ENCODE data around the gene IGF2BP3. TPM values are rescaled to one million over a fixed set of nuclear protein-coding genes. Genes with fewer than 3 reads are reported as not detected.

Gene IGF2BP3
- total and polyA plus RNA-seq, 12 donors, result 0.03 to 67.4 (median 0.68) TPM; not detected in 3

GRCh38 chr7:23422384-23422783 is 47.9 kb downstream of the IGF2BP3 start:
- no peak for TF ChIP-seq CTCF (IDR thresholded peaks at IDR 0.05)
- no peak for TF ChIP-seq POLR2A (IDR thresholded peaks at IDR 0.05)
- H3K27ac ChIP-seq, result no peak overlapping the region
- H3K36me3 ChIP-seq (replicated peaks in 1 of 2), result no peaks in the 10 kb centered on the region
- intact Hi-C loops (cut with DNase I), result no loop called here
- WGBS, 4 donors, result 67 to 80% (median 74%) methylated on average over 7 of the region's 7 CpGs
- no peaks in the 10 kb centered on the region for H3K9me3 ChIP-seq (replicated peaks in 1 of 3)
- no peak for DNase-seq
- H3K4me3 ChIP-seq, result no peak overlapping the region
- H3K4me1 ChIP-seq (replicated peaks in 1 of 2), result no peaks in the 10 kb centered on the region
- H3K27me3 ChIP-seq, result peaks cover 16% of the 10 kb centered on the region

GRCh38 chr7:23419845-23420244 is 50.4 kb downstream of the IGF2BP3 start:
- WGBS, 4 donors, result 88 to 97% (median 94%) methylated on average over 1 of the region's 1 CpG
- H3K9me3 ChIP-seq (replicated peaks in 1 of 3), result no peaks in the 10 kb centered on the region
- TF ChIP-seq POLR2A (IDR thresholded peaks at IDR 0.05) (no peak), CTCF (IDR thresholded peaks at IDR 0.05) (no peak)

GRCh38 chr7:23419160-23419559 is 51.1 kb downstream of the IGF2BP3 start:
- intact Hi-C loops (cut with DNase I), result no loop called here

More at GRCh38 chr7:23419845-23420244, 50.4 kb downstream of the IGF2BP3 start:
- intact Hi-C loops (cut with DNase I), result no loop called here
- no peak for DNase-seq
- Histone ChIP-seq H3K27ac (no peak overlapping the region), H3K27me3 (peaks cover 16% of the 10 kb centered on the region), H3K4me1 (replicated peaks in 1 of 2) (no peaks in the 10 kb centered on the region), H3K4me3 (no peak overlapping the region), H3K36me3 (replicated peaks in 1 of 2) (no peaks in the 10 kb centered on the region)

GRCh38 chr7:23418046-23418445 is 52.2 kb downstream of the IGF2BP3 start:
- H3K4me3 ChIP-seq, result no peak overlapping the region
- peaks cover 6% of the 10 kb centered on the region for H3K27me3 ChIP-seq
- no peak overlapping the region for H3K27ac ChIP-seq
- DNase-seq, result no peak
- H3K9me3 ChIP-seq (replicated peaks in 1 of 3), result no peaks in the 10 kb centered on the region
- H3K4me1 ChIP-seq (replicated peaks in 1 of 2), result no peaks in the 10 kb centered on the region
- TF ChIP-seq CTCF (IDR thresholded peaks at IDR 0.05), result no peak
- TF ChIP-seq POLR2A (IDR thresholded peaks at IDR 0.05), result no peak
- intact Hi-C loops (cut with DNase I), result no loop called here
- H3K36me3 ChIP-seq (replicated peaks in 1 of 2), result no peaks in the 10 kb centered on the region

More at GRCh38 chr7:23419160-23419559, 51.1 kb downstream of the IGF2BP3 start:
- DNase-seq, result no peak
- Histone ChIP-seq H3K9me3 (replicated peaks in 1 of 3) (no peaks in the 10 kb centered on the region), H3K27ac (no peak overlapping the region), H3K36me3 (replicated peaks in 1 of 2) (no peaks in the 10 kb centered on the region), H3K4me3 (no peak overlapping the region), H3K27me3 (peaks cover 13% of the 10 kb centered on the region), H3K4me1 (replicated peaks in 1 of 2) (no peaks in the 10 kb centered on the region)
- TF ChIP-seq POLR2A (IDR thresholded peaks at IDR 0.05) (no peak), CTCF (IDR thresholded peaks at IDR 0.05) (no peak)
- 58 to 71% (median 68%) methylated on average over 3 of the region's 3 CpGs for whole genome bisulfite sequencing, 4 donors
